ENCODE measurements around the gene FAF1. TPM values are rescaled to one million over a fixed set of nuclear protein-coding genes. Genes with fewer than 3 reads are reported as not detected.
"Not testable (repeated sequence)": the region's sequence is repeated elsewhere in the genome, so short reads cannot be mapped to it uniquely, and the experiment has no call there.

Gene FAF1
- polyA plus RNA-seq, 1 of the 3 experiments (the other 2 are of a cell fraction), result 8.7 TPM

- H3K9me2 ChIP-seq, result no peaks in the 10 kb centered on the region
- H3K36me3 ChIP-seq (replicated peaks in 1 of 2; ENCODE audit: control insufficient read depth in 1 of 2, insufficient read depth in 2 of 2, low read length in 1 of 2), result peaks cover 0 to 3% of the 10 kb centered on the region in 2 experiments
- H3K4me2 ChIP-seq, result no peak overlapping the region
- no peak overlapping the region for H3K27ac ChIP-seq (ENCODE audit: low read depth in 2 of 2, low read length in 1 of 2)
- DNase-seq, result no peak
- no peaks in the 10 kb centered on the region for H4K20me1 ChIP-seq (ENCODE audit: insufficient read depth)
- no peaks in the 10 kb centered on the region for H3K27me3 ChIP-seq (ENCODE audit: insufficient read depth)
- no peaks in the 10 kb centered on the region for H3F3A ChIP-seq (replicated peaks; ENCODE audit: insufficient read depth)
- no peak overlapping the region for H2AFZ ChIP-seq (ENCODE audit: low read depth)
- H3K79me2 ChIP-seq (ENCODE audit: insufficient read depth), result no peaks in the 10 kb centered on the region
- CTCF ChIA-PET, result interaction anchor here (1.4 to 1.6 kb wide), 2 partner anchors 16 to 18 kb away, joined by 3 to 5 read pairs; no protein-coding TSS in a partner anchor
- no peak for TF ChIP-seq IRF3 (IDR thresholded peaks at IDR 0.05; ENCODE audit: low read depth, low read length)
- TF ChIP-seq FOSL2 (IDR thresholded peaks at IDR 0.05; ENCODE audit: borderline replicate concordance, low read depth), result no peak
- no peak for TF ChIP-seq NRF1 (IDR thresholded peaks at IDR 0.05; ENCODE audit: low read depth, low read length)
- no peak overlapping the region for H3K9ac ChIP-seq
- H3K4me3 ChIP-seq (ENCODE audit: low read depth in 2 of 2, low read length in 1 of 2), result no peak overlapping the region
- 97% methylated on average over 1 of the region's 1 CpG for WGBS (ENCODE audit: low lambda C conversion rate)
- POLR2A ChIA-PET, result no interaction called here
- no peaks in the 10 kb centered on the region for H3K4me1 ChIP-seq (ENCODE audit: control insufficient read depth in 1 of 2, insufficient read depth in 2 of 2, low read depth in 1 of 2, low read length in 1 of 2)
- H3K9me3 ChIP-seq, result no peaks in the 10 kb centered on the region
These were observed 240.9 kb downstream of the FAF1 start for GRCh38 chr1:50719126-50719525.

GRCh38 chr1:50717327-50717726 lies 242.7 kb downstream of the FAF1 start:
- CTCF ChIA-PET, result interaction anchor here (1.6 to 2.1 kb wide), 2 partner anchors 13 to 14 kb away, joined by 5 to 12 read pairs; no protein-coding TSS in a partner anchor
- Histone ChIP-seq H3F3A (replicated peaks; ENCODE audit: insufficient read depth) (no peaks in the 10 kb centered on the region), H4K20me1 (ENCODE audit: insufficient read depth) (no peaks in the 10 kb centered on the region), H3K9me3 (no peaks in the 10 kb centered on the region), H3K27ac (ENCODE audit: low read depth in 2 of 2, low read length in 1 of 2) (no peak overlapping the region), H2AFZ (ENCODE audit: low read depth) (no peak overlapping the region), H3K4me3 (ENCODE audit: low read depth in 2 of 2, low read length in 1 of 2) (no peak overlapping the region), H3K27me3 (ENCODE audit: insufficient read depth) (no peaks in the 10 kb centered on the region), H3K9ac (no peak overlapping the region), H3K4me1 (ENCODE audit: control insufficient read depth in 1 of 2, insufficient read depth in 2 of 2, low read depth in 1 of 2, low read length in 1 of 2) (no peaks in the 10 kb centered on the region), H3K4me2 (no peak overlapping the region), H3K36me3 (replicated peaks in 1 of 2; ENCODE audit: control insufficient read depth in 1 of 2, insufficient read depth in 2 of 2, low read length in 1 of 2) (peaks cover 0 to 3% of the 10 kb centered on the region in 2 experiments), H3K9me2 (no peaks in the 10 kb centered on the region), H3K79me2 (ENCODE audit: insufficient read depth) (no peaks in the 10 kb centered on the region)
- no peak for TF ChIP-seq PBX3 (IDR thresholded peaks at IDR 0.05)
- TF ChIP-seq YY1 (IDR thresholded peaks at IDR 0.05; ENCODE audit: low read depth), result no peak
- TF ChIP-seq JUND (IDR thresholded peaks at IDR 0.05), result no peak
- TF ChIP-seq MAX (IDR thresholded peaks at IDR 0.05; ENCODE audit: low read depth), result no peak
- TF ChIP-seq CHD2 (IDR thresholded peaks at IDR 0.05; ENCODE audit: low read length, partially characterized antibody), result no peak
- no peak for TF ChIP-seq SIN3A (IDR thresholded peaks at IDR 0.05; ENCODE audit: borderline replicate concordance, low read depth, low read length)
- no peak for TF ChIP-seq USF2 (IDR thresholded peaks at IDR 0.05; ENCODE audit: borderline replicate concordance, low read depth, low read length)
- no peak for DNase-seq
- WGBS (ENCODE audit: low lambda C conversion rate), result 94% methylated on average over 1 of the region's 1 CpG
- POLR2A ChIA-PET, result no interaction called here

- H3K4me3 ChIP-seq (ENCODE audit: low read depth in 2 of 2, low read length in 1 of 2); H3K9me3 ChIP-seq; DNase-seq; H3K36me3 ChIP-seq (replicated peaks in 1 of 2; ENCODE audit: control insufficient read depth in 1 of 2, insufficient read depth in 2 of 2, low read length in 1 of 2); POLR2A ChIA-PET; H3K79me2 ChIP-seq (ENCODE audit: insufficient read depth); H3K4me2 ChIP-seq; H4K20me1 ChIP-seq (ENCODE audit: insufficient read depth); H3K4me1 ChIP-seq (ENCODE audit: control insufficient read depth in 1 of 2, insufficient read depth in 2 of 2, low read depth in 1 of 2, low read length in 1 of 2); H3K9ac ChIP-seq; H3K27me3 ChIP-seq (ENCODE audit: insufficient read depth); H2AFZ ChIP-seq (ENCODE audit: low read depth); H3K9me2 ChIP-seq; H3F3A ChIP-seq (replicated peaks; ENCODE audit: insufficient read depth); H3K27ac ChIP-seq (ENCODE audit: low read depth in 2 of 2, low read length in 1 of 2): not testable (repeated sequence)
- CTCF ChIA-PET, result interaction anchor here (2.1 kb wide), 1 partner anchor 12 kb away, joined by 12 read pairs; no protein-coding TSS in a partner anchor
- 100% methylated on average over 6 of the region's 7 CpGs for WGBS (ENCODE audit: low lambda C conversion rate)
These were observed 243.6 kb downstream of the FAF1 start for GRCh38 chr1:50716455-50716854.
